Effector memory CD4-positive, alpha-beta T cell (primary cell): ENCODE measurements around the gene SLC39A2.

ENCODE experiments used
- DNase-seq, 3 donors: peaks; one replicate each; pipeline ENCODE4 v3.0.0-alpha.2; 2020
- H3K27ac ChIP-seq: 2 replicates; pipeline ENCODE4 v1.7.0; 2013; ENCODE audit warnings: mild to moderate bottlenecking, low read length, moderate library complexity; ENCODE audit not compliant: insufficient read depth, poor library complexity, severe bottlenecking
- H3K27me3 ChIP-seq: replicated peaks from 2 replicates; pipeline ENCODE4 v1.7.0; 2013; ENCODE audit warnings: mild to moderate bottlenecking, low read length; ENCODE audit not compliant: insufficient read depth, control insufficient read depth, poor library complexity, severe bottlenecking
- H3K36me3 ChIP-seq: 2 replicates; pipeline ENCODE4 v1.7.0; 2013; ENCODE audit warnings: mild to moderate bottlenecking, low read length, moderate library complexity; ENCODE audit not compliant: control insufficient read depth, insufficient read depth
- H3K4me1 ChIP-seq: 2 replicates; pipeline ENCODE4 v1.7.0; 2013; ENCODE audit warnings: low read length, mild to moderate bottlenecking; ENCODE audit not compliant: control insufficient read depth, insufficient read depth, poor library complexity, severe bottlenecking
- H3K4me3 ChIP-seq: 2 replicates; pipeline ENCODE4 v1.7.0; 2013; ENCODE audit warnings: low read length, low read depth, mild to moderate bottlenecking; ENCODE audit not compliant: insufficient read depth, poor library complexity, severe bottlenecking
- H3K9me3 ChIP-seq: 2 replicates; pipeline ENCODE4 v1.7.0; 2013; ENCODE audit warnings: mild to moderate bottlenecking, low read length, moderate library complexity; ENCODE audit not compliant: control insufficient read depth

Gene SLC39A2

GRCh38 chr14:21043974-21044618 is 45.0 kb downstream of the SLC39A2 start:
- DNase-seq, result peak in 1 of 3 donors; percentile 6
- H3K27me3 ChIP-seq, result no peaks in the 10 kb centered on the region
- H3K4me3 ChIP-seq, result no peak overlapping the region
- H3K36me3 ChIP-seq, result no peaks in the 10 kb centered on the region
- H3K27ac ChIP-seq, result peak overlapping the region; percentile 10
- no peaks in the 10 kb centered on the region for H3K9me3 ChIP-seq
- H3K4me1 ChIP-seq, result peaks cover 10% of the 10 kb centered on the region

GRCh38 chr14:21047378-21047781 is 48.3 kb downstream of the SLC39A2 start:
- peaks cover 5% of the 10 kb centered on the region for H3K27me3 ChIP-seq
- H3K9me3 ChIP-seq, result no peaks in the 10 kb centered on the region
- no peak overlapping the region for H3K4me3 ChIP-seq
- no peak overlapping the region for H3K27ac ChIP-seq
- DNase-seq, result no peak
- H3K36me3 ChIP-seq, result no peaks in the 10 kb centered on the region
- peaks cover 10% of the 10 kb centered on the region for H3K4me1 ChIP-seq

- no peak overlapping the region for H3K4me3 ChIP-seq
- peaks cover 5% of the 10 kb centered on the region for H3K27me3 ChIP-seq
- H3K9me3 ChIP-seq, result no peaks in the 10 kb centered on the region
- H3K27ac ChIP-seq, result no peak overlapping the region
- DNase-seq, result no peak
- peaks cover 10% of the 10 kb centered on the region for H3K4me1 ChIP-seq
- no peaks in the 10 kb centered on the region for H3K36me3 ChIP-seq
These were observed 49.5 kb downstream of the SLC39A2 start for GRCh38 chr14:21048638-21049037.

GRCh38 chr14:21049271-21049673 is 50.2 kb downstream of the SLC39A2 start:
- H3K36me3 ChIP-seq, result no peaks in the 10 kb centered on the region
- DNase-seq, result no peak

GRCh38 chr14:21050597-21050996 is 51.5 kb downstream of the SLC39A2 start:
- no peaks in the 10 kb centered on the region for H3K36me3 ChIP-seq
- H3K4me3 ChIP-seq, result no peak overlapping the region
- no peak for DNase-seq
- H3K4me1 ChIP-seq, result no peaks in the 10 kb centered on the region
- H3K27ac ChIP-seq, result no peak overlapping the region
- peaks cover 5% of the 10 kb centered on the region for H3K27me3 ChIP-seq
- H3K9me3 ChIP-seq, result no peaks in the 10 kb centered on the region

More at GRCh38 chr14:21049271-21049673, 50.2 kb downstream of the SLC39A2 start:
- H3K4me3 ChIP-seq, result no peak overlapping the region
- no peak overlapping the region for H3K27ac ChIP-seq
- peaks cover 5% of the 10 kb centered on the region for H3K27me3 ChIP-seq
- peaks cover 8% of the 10 kb centered on the region for H3K4me1 ChIP-seq
- H3K9me3 ChIP-seq, result no peaks in the 10 kb centered on the region
